ENCODE data around the gene ACAT1. TPM values are rescaled to one million over a fixed set of nuclear protein-coding genes. Genes with fewer than 3 reads are reported as not detected.

The ACAT1 gene
- total and polyA plus RNA-seq, 2 of the 8 experiments (the other 6 are each of a cell fraction or from before 2014, with no cell fraction given), result 30.4 to 30.9 TPM

- TF ChIP-seq CHD7 (IDR thresholded peaks at IDR 0.05; ENCODE audit: insufficient replicate concordance, low read length) (no peak), RBBP5 (IDR thresholded peaks at IDR 0.05; ENCODE audit: borderline replicate concordance, low read depth, low read length) (no peak), SIX5 (IDR thresholded peaks at IDR 0.05; ENCODE audit: low read depth, low read length) (no peak)
These were observed 3.5 kb upstream of the ACAT1 start (continued) for GRCh38 chr11:108117746-108118371.

Data from H1 (cell line).